ENCODE measurements around the gene GINS1.

Gene GINS1

GRCh38 chr20:25478889-25479568, 71.6 kb downstream of the GINS1 start:
- DNase-seq = no peak

GRCh38 chr20:25479638-25480037, 72.2 kb downstream of the GINS1 start:
- DNase-seq = no peak

DNA sequence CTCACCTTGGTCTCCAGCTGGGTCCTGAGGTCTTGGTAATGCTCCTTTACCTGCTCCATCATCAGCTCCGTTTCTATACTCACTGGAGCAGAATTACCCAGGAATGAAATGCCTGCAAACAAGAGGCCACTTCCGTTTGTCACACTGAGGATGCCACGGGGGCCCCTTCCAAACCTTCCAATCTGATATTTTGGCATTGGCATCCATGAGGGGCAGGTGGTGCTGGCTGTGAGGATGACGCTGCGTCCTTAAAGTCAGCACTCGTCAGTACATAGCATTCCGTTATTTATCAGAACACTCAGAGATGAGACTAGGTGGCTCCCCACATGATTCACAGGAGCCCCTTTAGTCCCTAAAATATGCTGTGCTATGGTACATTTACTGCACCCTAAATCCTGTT, 72.7 kb downstream of the GINS1 start:
- no peak for DNase-seq

DNA sequence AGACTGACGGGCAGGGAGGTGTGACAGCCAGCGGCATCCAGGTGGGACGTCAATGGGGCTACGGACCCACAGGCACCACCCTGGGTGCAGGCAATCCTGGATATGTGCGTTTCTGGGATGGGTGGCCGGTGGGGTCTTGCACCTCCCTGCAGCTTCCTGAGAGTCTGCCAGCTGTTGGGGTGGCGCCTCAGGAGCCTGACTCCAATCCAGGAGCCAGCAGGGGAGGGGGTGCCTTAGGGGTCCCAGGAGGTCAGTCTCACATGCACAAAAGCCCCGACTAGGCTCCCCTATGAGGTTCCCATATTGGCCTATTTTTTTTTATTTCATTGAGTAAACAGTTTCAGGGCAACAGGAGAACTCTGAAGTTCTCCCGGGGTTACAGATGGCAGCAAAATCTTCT, 73.3 kb downstream of the GINS1 start:
- no peak for DNase-seq

DNA sequence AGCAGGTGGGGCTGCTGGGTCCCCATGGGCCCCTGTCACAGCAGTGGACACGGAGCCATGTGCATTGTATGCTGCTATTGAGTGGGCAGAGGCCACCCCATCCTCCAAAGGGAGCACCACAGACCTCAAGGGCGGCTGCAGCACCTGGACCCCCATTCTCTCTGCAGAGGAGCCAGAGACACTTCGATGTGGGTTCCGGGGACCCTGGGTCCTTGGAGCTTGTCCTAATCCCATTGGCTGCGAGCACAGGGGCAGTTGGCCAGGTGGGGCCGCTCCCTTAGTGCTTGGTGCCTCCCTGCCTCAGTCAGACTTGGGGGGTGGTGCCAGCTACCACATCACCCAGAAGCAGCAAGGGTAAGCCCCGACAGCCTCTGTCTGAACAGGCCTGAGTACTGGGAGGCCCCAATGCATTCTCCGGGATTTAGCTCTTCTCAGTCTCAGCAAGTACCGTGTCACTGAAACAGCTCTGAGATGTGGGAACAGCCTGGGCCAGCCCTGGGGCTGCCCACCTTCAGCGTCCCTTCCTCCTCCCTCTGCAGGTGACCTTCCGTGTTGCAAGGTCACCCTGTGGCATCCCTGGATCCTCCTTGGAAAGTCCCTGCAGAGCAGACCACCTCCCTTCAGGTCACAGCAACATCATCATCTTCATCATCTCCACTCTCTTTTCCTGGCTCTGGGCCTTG, 73.9 kb downstream of the GINS1 start:
- DNase-seq = no peak

- no peak for DNase-seq
Measured at GRCh38 chr20:25481918-25482253, 74.4 kb downstream of the GINS1 start.

- no peak for DNase-seq
Measured at GRCh38 chr20:25483431-25484132, 76.1 kb downstream of the GINS1 start.

- DNase-seq = no peak
Measured at GRCh38 chr20:25484224-25484846, 76.9 kb downstream of the GINS1 start.

DNA sequence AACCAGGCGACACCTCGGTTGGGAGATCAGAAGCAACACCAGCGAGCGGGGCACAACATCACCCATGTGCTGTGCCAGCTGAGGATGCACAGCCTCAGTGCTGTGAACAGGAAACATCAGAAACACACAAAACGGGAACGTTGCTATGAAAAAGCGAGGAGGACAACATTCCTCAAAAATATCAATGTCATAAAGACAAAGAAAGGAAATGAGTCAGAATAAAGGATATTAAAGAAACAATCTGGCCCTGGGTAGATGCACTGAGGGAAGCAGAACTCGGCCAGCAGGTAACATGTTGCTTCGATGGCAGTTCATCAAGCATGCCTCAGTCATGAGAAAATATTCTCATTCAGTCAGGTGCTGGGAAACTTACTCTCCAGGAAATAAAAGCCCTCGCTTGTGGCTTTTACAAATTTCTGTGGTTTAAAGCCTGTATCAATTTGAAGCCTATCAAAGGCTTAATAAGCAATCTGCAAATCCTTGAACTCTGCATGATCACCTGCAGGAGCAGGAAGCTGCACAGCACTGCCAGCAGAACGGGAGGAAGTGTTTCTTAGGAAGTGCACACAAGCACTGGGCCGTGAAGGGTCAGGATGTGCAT, 77.5 kb downstream of the GINS1 start:
- DNase-seq = no peak

GRCh38 chr20:25485872-25486271, 78.4 kb downstream of the GINS1 start:
- DNase-seq = no peak

- peak; percentile 80 for DNase-seq
Measured at GRCh38 chr20:25486377-25486776, 78.9 kb downstream of the GINS1 start.

- DNase-seq = no peak
Measured at GRCh38 chr20:25487306-25487705, 79.8 kb downstream of the GINS1 start.

GRCh38 chr20:25487975-25488374, 80.5 kb downstream of the GINS1 start:
- no peak for DNase-seq

GRCh38 chr20:25489221-25489871, 81.9 kb downstream of the GINS1 start:
- no peak for DNase-seq

GRCh38 chr20:25490656-25491445, 83.4 kb downstream of the GINS1 start:
- no peak for DNase-seq

DNA sequence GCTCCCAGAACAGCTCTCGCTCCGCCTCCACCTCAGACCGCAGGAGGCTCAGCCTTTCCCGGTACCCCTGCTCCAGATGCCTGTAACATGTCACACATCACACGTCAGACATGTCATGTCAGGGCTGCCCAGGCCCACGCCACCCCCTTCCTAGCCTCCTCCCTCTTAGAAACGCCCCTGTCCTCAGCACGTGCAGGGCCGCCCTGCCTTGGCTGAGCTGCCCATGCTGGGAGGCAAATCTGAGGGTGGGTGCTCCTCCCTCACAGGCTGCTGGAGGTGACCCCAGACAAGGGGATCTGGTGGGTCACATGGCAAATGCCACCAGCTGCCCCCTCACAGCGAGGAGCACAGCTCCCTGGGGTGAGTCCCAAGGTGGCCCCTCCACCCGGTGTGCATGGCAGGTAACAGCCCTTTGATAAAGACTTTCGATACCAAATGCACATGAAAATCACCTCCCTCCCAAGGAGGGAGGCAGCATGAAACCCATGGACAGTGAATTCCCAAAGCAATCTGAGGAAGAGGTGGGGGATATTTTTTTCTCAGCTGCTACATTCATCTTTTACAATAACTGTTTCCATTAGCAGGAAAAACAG, 84.1 kb downstream of the GINS1 start:
- no peak for DNase-seq

DNA sequence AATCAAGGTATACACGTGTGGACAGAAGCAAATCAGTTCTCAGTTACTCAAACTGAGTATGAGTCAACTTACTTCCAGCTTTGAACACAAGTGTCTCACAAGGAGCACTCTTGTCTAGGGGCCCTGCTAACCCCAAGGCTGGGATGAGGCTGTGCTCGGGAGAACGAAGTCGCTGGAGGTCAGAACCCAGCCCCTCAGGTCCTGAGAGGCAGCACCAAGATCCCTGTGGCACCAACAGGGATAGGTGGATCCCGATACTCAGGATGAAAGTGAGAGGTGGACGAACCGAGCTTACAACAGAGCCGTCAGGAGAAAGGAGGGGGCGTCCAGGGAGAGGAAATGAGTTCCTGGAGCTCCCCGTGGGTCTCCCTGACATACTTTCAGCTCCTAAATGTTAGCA, 85.7 kb downstream of the GINS1 start:
- DNase-seq = no peak

GRCh38 chr20:25493748-25494505, 86.5 kb downstream of the GINS1 start:
- DNase-seq = no peak

DNA sequence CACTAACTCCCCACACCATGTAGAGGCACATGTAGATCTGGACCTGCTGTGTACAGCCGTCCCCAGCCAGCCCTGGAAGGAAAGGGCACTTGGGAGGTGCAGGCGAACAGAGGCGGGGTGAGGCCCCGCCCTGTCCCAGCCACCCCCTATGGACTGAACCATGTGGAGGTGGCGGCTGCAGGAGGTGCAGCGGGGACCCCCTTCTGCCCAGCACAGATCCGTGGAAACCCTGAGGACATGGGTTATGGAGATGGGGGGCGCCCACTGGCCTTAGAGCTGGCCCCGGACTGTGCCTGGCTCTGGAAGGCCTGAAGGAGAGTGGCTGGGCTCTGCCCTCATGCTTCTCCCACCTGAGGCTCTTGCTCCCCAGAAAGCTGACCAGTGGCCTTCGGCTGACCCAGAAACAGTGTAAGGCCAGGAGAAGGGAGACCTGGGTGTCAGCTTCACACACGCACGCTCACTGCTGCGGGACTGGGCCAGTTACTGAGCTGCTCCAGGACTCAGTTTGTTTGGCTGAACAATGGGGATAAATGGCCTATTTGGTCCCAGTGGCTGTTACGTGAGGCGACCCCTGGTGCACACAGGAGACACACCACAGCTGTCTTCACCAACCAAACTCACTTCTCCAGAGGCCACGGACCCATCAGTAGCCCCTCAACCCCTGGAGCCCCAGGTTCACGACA, 87.2 kb downstream of the GINS1 start:
- DNase-seq = no peak

DNA sequence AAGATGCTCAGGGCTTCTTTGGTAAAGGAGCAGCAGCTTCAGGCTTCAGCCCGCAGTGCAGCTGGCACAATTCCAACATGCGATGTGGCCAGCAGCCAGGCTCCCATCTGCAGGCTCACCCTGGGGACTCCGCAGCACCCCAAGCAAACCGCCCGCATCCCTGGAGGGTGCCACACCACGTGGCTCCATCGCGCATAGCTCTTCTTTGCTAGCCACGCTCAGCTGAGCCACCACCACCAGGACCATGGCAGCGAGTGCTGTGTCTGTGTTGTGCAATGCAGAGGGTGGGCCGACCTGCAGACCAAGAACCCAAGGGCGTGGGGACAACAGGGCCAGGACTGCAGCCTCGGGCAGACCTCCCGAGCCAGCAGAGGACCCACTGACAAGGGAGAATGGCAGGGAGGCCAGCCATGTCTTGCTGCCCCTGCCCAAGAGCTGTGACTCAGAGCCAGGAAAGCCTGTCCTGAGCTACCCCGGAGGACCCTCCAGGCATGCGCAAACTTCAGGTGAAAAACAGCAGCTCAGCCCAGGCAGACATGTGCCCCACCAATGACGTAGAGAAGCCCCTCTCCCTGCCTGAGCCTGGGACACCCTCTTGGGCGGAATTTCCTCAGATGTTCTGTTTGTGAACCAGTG, 87.8 kb downstream of the GINS1 start:
- no peak for DNase-seq

Measured in NCI-H82 (cell line).